Activated B cell treated with CpG ODN at 0.5 μM for 24 hours (primary cell): ENCODE data around the gene MS4A6E. TPM values are rescaled to one million over a fixed set of nuclear protein-coding genes. Genes with fewer than 3 reads are reported as not detected.

ENCODE experiments used
- ATAC-seq: fragments of 200-7000 bp; cut with Tn5 transposase; one replicate; pipeline ENCODE4 v1.10.0; 2021; ENCODE audit warnings: low read depth, mild to moderate bottlenecking, moderate library complexity
- CTCF ChIA-PET: fragments of 350-600 bp; sonication (Branson Sonifier 250); formaldehyde crosslinking; loops from one replicate; lab custom pipeline; 2021; ENCODE audit warnings: antibody characterized with exemption; lab: Charles Lee
- POLR2A ChIA-PET: fragments of 350-600 bp; sonication (Branson Sonifier 250); formaldehyde crosslinking; loops from one replicate; lab custom pipeline; 2021; ENCODE audit warnings: antibody characterized with exemption; lab: Charles Lee
- DNase-seq: peaks from one replicate; pipeline ENCODE4 v3.0.0; 2022
- H3K27ac Mint-ChIP-seq: one replicate; pipeline ENCODE4 v1.8.0; 2020; ENCODE audit warnings: mixed read lengths
- H3K27me3 Mint-ChIP-seq: one replicate; pipeline ENCODE4 v1.8.0; 2021; ENCODE audit warnings: mixed read lengths
- H3K36me3 Mint-ChIP-seq: one replicate; pipeline ENCODE4 v1.8.0; 2021; ENCODE audit warnings: low read depth, mixed read lengths
- H3K4me1 Mint-ChIP-seq: one replicate; pipeline ENCODE4 v1.8.0; 2021; ENCODE audit warnings: mixed read lengths
- H3K4me3 Mint-ChIP-seq: one replicate; pipeline ENCODE4 v1.8.0; 2020; ENCODE audit warnings: mild to moderate bottlenecking, mixed read lengths
- H3K9me3 Mint-ChIP-seq: one replicate; pipeline ENCODE4 v1.8.0; 2020; ENCODE audit warnings: mixed read lengths
- CTCF ChIP-seq: fragments of 200-600 bp; IDR thresholded peaks from one replicate; pipeline ENCODE4 v1.8.0; 2022; ENCODE audit warnings: antibody characterized with exemption, mild to moderate bottlenecking
- intact Hi-C: fragments of 100-400 bp; cut with micrococcal nuclease; formaldehyde crosslinking; loops from one replicate; pipeline ENCODE4 v1.15.1; 2024
- total RNA-seq: library from RNA; stranded (reverse); gene quantifications from 2 replicates; pipeline ENCODE4 v1.2.3, GENCODE V29; 2022

Gene MS4A6E
- total RNA-seq, 1 donor from 2014 or later = not detected

- Mint-ChIP-seq H3K36me3 (no peaks in the 10 kb centered on the region), H3K9me3 (no peaks in the 10 kb centered on the region), H3K4me3 (no peak overlapping the region), H3K27ac (peak overlapping the region; percentile 59), H3K27me3 (no peaks in the 10 kb centered on the region), H3K4me1 (peaks cover 42% of the 10 kb centered on the region)
- DNase-seq (no peak), ATAC-seq (no peak)
- intact Hi-C loops = loop anchor here (5.0 kb wide), 1 partner anchor 36 kb away; no protein-coding TSS in a partner anchor
- TF ChIP-seq CTCF = no peak
- ChIA-PET CTCF (interaction anchor here (1.5 kb wide), 1 partner anchor 40 kb away, joined by 3 read pairs; no protein-coding TSS in a partner anchor), POLR2A (interaction anchor here (1.2 kb wide), 1 partner anchor 18 kb away, joined by 3 read pairs; no protein-coding TSS in a partner anchor)
Observed at GRCh38 chr11:60305906-60306619, 21.0 kb upstream of the MS4A6E start.

GRCh38 chr11:60307507-60308195, 19.4 kb upstream of the MS4A6E start:
- no peak for TF ChIP-seq CTCF
- CTCF ChIA-PET = interaction anchor here (0.9 to 1.5 kb wide), 3 partner anchors 26 to 41 kb away, joined by 3 to 5 read pairs (median 3); no protein-coding TSS in a partner anchor
- H3K4me3 Mint-ChIP-seq = peak overlapping the region; percentile 2
- intact Hi-C loops = loop anchor here (5.0 kb wide), 1 partner anchor 35 kb away; no protein-coding TSS in a partner anchor
- POLR2A ChIA-PET = interaction anchor here (0.6 to 1.2 kb wide), 4 partner anchors 33 to 638 kb away, joined by 3 to 4 read pairs (median 3); partner anchors contain the start of gene MS4A1
- no peaks in the 10 kb centered on the region for H3K9me3 Mint-ChIP-seq
- H3K27ac Mint-ChIP-seq = peak overlapping the region; percentile 92
- peaks cover 47% of the 10 kb centered on the region for H3K4me1 Mint-ChIP-seq
- DNase-seq (no peak), ATAC-seq (peak; percentile 18)
- no peaks in the 10 kb centered on the region for H3K27me3 Mint-ChIP-seq
- no peaks in the 10 kb centered on the region for H3K36me3 Mint-ChIP-seq

- peak overlapping the region; percentile 58 for H3K4me3 Mint-ChIP-seq
- peak overlapping the region; percentile 91 for H3K27ac Mint-ChIP-seq
- ChIA-PET CTCF (interaction anchor here (0.6 to 1.7 kb wide), 4 partner anchors 24 to 452 kb away, joined by 3 to 5 read pairs (median 4); no protein-coding TSS in a partner anchor), POLR2A (interaction anchor here (0.7 to 2.2 kb wide), 9 partner anchors 31 to 662 kb away, joined by 3 to 15 read pairs (median 6); partner anchors contain the start of gene MS4A1)
- no peaks in the 10 kb centered on the region for H3K9me3 Mint-ChIP-seq
- intact Hi-C loops = loop anchor here (1.0 to 5.0 kb wide), 4 partner anchors 43 to 852 kb away; partner anchors contain the start of gene VPS37C
- no peaks in the 10 kb centered on the region for H3K36me3 Mint-ChIP-seq
- DNase-seq (no peak), ATAC-seq (peak; percentile 75)
- no peak for TF ChIP-seq CTCF
- H3K4me1 Mint-ChIP-seq = peaks cover 49% of the 10 kb centered on the region
- H3K27me3 Mint-ChIP-seq = no peaks in the 10 kb centered on the region
Observed at GRCh38 chr11:60310407-60310998, 16.6 kb upstream of the MS4A6E start.

GRCh38 chr11:60314635-60315321, 12.3 kb upstream of the MS4A6E start:
- Mint-ChIP-seq H3K9me3 (peaks cover 9% of the 10 kb centered on the region), H3K27me3 (no peaks in the 10 kb centered on the region), H3K4me1 (peaks cover 17% of the 10 kb centered on the region), H3K27ac (no peak overlapping the region), H3K4me3 (no peak overlapping the region), H3K36me3 (no peaks in the 10 kb centered on the region)
- no peak for TF ChIP-seq CTCF
- ChIA-PET CTCF (interaction anchor here (1.2 to 1.3 kb wide), 2 partner anchors 22 to 50 kb away, joined by 3 read pairs; no protein-coding TSS in a partner anchor), POLR2A (no interaction called here)
- intact Hi-C loops = loop anchor here (5.0 kb wide), 2 partner anchors 47 to 848 kb away; partner anchors contain the start of gene VPS37C
- DNase-seq = no peak
- no peak for ATAC-seq
